Esophagus squamous epithelium (tissue), 4 donors: ENCODE results near the gene ENTR1.

Source experiments
- CTCF ChIP-seq, 6 experiments: fragments of 450-650 bp in 4 of 6; fragments of 200-600 bp in 2 of 6; sonication (generic) in 2 of 6; IDR thresholded peaks; one replicate each; pipeline ENCODE4 v1.5.1; 2016 to 2019; ENCODE audit warnings: antibody characterized with exemption in 6 of 6, mild to moderate bottlenecking in 4 of 6, moderate library complexity in 4 of 6
- POLR2A ChIP-seq, 4 donors: fragments of 450-650 bp; IDR thresholded peaks; one replicate each; pipeline ENCODE4 v1.6.1; 2017; ENCODE audit warnings: antibody characterized with exemption in 4 of 4, mild to moderate bottlenecking in 4 of 4, moderate library complexity in 3 of 4

- TF ChIP-seq CTCF (IDR thresholded peaks at IDR 0.05) (no peak), POLR2A (IDR thresholded peaks at IDR 0.05) (no peak)
Measured at GRCh38 chr9:136423432-136424146, 13.2 kb upstream of the ENTR1 start.
